Peyer's patch (tissue), 4 donors: ENCODE data around the gene OSBPL10. TPM values are rescaled to one million over a fixed set of nuclear protein-coding genes. Genes with fewer than 3 reads are reported as not detected.
A peak's percentile ranks its signal among the peaks of the same experiment; 100 is the strongest.

Experiments
- DNase-seq, 3 donors: peaks; one replicate each; pipeline ENCODE4 v3.0.0-alpha.2; 2017 to 2019
- H3K27ac ChIP-seq, 4 donors: fragments of 200-600 bp; sonication (generic); one replicate each; pipeline ENCODE4 v1.5.1; 2016 to 2019
- H3K27me3 ChIP-seq, 2 donors: fragments of 200-600 bp; sonication (generic); one replicate each; pipeline ENCODE4 v1.5.1; 2019
- H3K36me3 ChIP-seq, 3 donors: fragments of 200-600 bp; sonication (generic); one replicate each; pipeline ENCODE4 v1.5.1; 2016 to 2019
- H3K4me1 ChIP-seq, 4 donors: fragments of 200-600 bp; sonication (generic); one replicate each; pipeline ENCODE4 v1.5.1; 2016 to 2019
- H3K4me3 ChIP-seq, 4 donors: fragments of 200-600 bp; sonication (generic); 1 replicate in 3 of 4; 2 replicates in 1 of 4; pipeline ENCODE4 v1.5.1; 2016 to 2019; ENCODE audit warnings: mild to moderate bottlenecking in 1 of 4
- H3K9me3 ChIP-seq, 4 donors: fragments of 200-600 bp; sonication (generic); one replicate each; pipeline ENCODE4 v1.5.1; 2016 to 2019; ENCODE audit warnings: mild to moderate bottlenecking in 1 of 4
- POLR2A ChIP-seq, 2 donors: fragments of 450-650 bp; IDR thresholded peaks; one replicate each; pipeline ENCODE4 v1.5.1; 2017; ENCODE audit warnings: antibody characterized with exemption in 2 of 2, mild to moderate bottlenecking in 2 of 2, moderate library complexity in 2 of 2
- total RNA-seq, 4 donors: library from RNA; depleted of rRNA; stranded (reverse); fragments of >200 nt; gene quantifications; one replicate each; pipeline ENCODE4 v1.1.0, GENCODE V29; 2016
- TF ChIP-seq, protein P1 (sequence below), 6 experiments: fragments of 450-650 bp in 4 of 6; fragments of 200-600 bp in 2 of 6; sonication (generic) in 1 of 6; IDR thresholded peaks; one replicate each; pipeline ENCODE4 v1.5.1; 2017 to 2019; ENCODE audit warnings: antibody characterized with exemption in 6 of 6, mild to moderate bottlenecking in 3 of 6, moderate library complexity in 1 of 6

The OSBPL10 gene
- total RNA-seq, 4 donors from 2014 or later: 18.5 to 128 (median 60.5) TPM

DNA sequence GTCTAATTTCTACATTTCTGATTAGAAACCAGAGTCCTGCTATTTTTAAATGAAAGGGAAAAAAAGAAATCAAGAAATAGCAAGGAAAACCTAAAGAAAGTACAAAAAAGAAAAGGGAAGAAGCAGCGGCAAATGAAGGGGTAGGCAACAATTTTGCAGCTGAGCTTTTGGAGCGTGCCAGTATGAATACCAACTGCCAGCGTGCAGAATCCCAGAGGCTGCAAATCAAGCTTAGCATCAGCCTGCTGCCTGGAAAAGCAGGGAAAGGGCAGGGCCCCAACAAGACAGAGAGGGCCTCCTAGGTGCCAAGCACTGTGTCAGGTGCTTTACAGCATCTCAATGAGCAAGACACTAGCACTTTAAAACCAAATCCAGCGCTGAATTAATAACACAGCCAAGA is 271.5 kb downstream of the OSBPL10 start:
- Histone ChIP-seq H3K36me3 (no peaks in the 10 kb centered on the region), H3K27ac (no peak overlapping the region), H3K4me3 (no peak overlapping the region), H3K27me3 (no peaks in the 10 kb centered on the region), H3K4me1 (peaks cover 0 to 4% (median 0%) of the 10 kb centered on the region in 4 donors), H3K9me3 (peaks cover 0 to 8% (median 0%) of the 10 kb centered on the region in 4 donors)
- DNase-seq: no peak
- no peak for TF ChIP-seq POLR2A (IDR thresholded peaks at IDR 0.05)
- TF ChIP-seq, protein P1, sequence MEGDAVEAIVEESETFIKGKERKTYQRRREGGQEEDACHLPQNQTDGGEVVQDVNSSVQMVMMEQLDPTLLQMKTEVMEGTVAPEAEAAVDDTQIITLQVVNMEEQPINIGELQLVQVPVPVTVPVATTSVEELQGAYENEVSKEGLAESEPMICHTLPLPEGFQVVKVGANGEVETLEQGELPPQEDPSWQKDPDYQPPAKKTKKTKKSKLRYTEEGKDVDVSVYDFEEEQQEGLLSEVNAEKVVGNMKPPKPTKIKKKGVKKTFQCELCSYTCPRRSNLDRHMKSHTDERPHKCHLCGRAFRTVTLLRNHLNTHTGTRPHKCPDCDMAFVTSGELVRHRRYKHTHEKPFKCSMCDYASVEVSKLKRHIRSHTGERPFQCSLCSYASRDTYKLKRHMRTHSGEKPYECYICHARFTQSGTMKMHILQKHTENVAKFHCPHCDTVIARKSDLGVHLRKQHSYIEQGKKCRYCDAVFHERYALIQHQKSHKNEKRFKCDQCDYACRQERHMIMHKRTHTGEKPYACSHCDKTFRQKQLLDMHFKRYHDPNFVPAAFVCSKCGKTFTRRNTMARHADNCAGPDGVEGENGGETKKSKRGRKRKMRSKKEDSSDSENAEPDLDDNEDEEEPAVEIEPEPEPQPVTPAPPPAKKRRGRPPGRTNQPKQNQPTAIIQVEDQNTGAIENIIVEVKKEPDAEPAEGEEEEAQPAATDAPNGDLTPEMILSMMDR (IDR thresholded peaks at IDR 0.05): no peak

DNA sequence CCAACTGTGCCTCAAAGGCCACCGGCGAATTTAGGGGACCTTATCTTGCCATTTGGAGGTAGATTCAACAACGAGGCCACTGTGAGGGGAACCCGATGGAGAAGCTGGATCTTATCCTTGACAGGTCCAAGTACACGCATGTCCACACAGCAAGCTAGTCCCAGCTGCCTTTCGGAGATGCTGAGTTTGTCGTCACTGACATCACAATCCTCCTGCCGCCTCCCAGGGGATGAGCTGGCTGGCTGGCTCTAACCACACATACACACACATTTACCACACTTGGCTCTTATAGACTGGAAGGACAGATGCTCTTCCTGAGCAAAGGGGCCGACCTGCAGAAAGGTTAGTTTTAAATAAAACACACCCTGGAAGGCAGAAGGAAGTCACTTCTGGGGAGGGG is 272.1 kb downstream of the OSBPL10 start:
- Histone ChIP-seq H3K27ac (no peak overlapping the region), H3K4me3 (no peak overlapping the region), H3K9me3 (peaks cover 0 to 8% (median 0%) of the 10 kb centered on the region in 4 donors), H3K27me3 (no peaks in the 10 kb centered on the region), H3K36me3 (no peaks in the 10 kb centered on the region), H3K4me1 (peaks cover 0 to 4% (median 0%) of the 10 kb centered on the region in 4 donors)
- TF ChIP-seq, protein P1 (IDR thresholded peaks at IDR 0.05): no peak
- TF ChIP-seq POLR2A (IDR thresholded peaks at IDR 0.05): no peak
- DNase-seq: no peak

DNA sequence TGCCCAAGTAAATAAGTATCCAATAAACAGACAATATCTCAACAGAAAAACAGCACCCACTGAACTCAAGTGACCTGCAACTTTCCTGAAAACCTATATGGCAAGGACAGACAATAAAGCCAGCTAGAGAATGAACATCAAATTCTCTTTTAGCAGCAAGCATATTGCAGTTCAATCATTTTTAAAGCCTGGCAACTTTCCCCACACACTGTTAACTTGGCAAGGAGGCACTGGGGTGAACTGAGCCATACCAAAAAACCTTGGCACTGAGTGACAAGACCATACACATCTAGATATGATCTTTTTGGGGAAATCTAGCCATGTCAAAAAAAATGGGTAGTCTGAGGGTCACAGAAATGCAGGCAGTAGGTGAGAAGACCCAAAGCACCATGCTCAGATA is 273.8 kb downstream of the OSBPL10 start:
- DNase-seq: no peak
- Histone ChIP-seq H3K27ac (no peak overlapping the region), H3K36me3 (no peaks in the 10 kb centered on the region), H3K9me3 (no peaks in the 10 kb centered on the region), H3K4me3 (no peak overlapping the region), H3K27me3 (no peaks in the 10 kb centered on the region), H3K4me1 (peaks cover 0 to 4% (median 0%) of the 10 kb centered on the region in 4 donors)
- TF ChIP-seq POLR2A (IDR thresholded peaks at IDR 0.05): no peak

DNA sequence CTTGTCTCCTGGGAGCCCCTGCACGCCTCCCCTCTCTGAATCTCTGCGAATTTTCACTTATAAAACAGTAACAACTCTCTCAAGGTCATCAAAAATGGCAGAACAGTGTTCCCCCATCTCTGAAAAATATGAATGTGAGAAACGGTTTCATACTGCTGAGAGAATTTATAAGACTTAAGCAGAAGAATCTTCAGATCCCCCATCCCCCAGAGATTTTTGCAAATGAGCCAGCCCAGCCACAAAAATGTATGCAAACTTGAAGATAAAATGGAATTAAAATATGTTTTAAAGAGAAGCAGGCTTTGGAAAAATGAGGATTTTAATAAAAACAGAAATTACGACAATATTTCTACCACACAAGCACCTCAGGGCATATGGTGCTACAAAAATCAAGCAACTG is 275.3 kb downstream of the OSBPL10 start:
- no peak overlapping the region for H3K4me3 ChIP-seq
- H3K27ac ChIP-seq: no peak overlapping the region
- H3K27me3 ChIP-seq: no peaks in the 10 kb centered on the region
- H3K36me3 ChIP-seq: no peaks in the 10 kb centered on the region
- no peak for DNase-seq
- H3K9me3 ChIP-seq: no peaks in the 10 kb centered on the region
- TF ChIP-seq, protein P1 (IDR thresholded peaks at IDR 0.05): no peak
- TF ChIP-seq POLR2A (IDR thresholded peaks at IDR 0.05): no peak
- peaks cover 0 to 4% (median 0%) of the 10 kb centered on the region in 4 donors for H3K4me1 ChIP-seq

DNA sequence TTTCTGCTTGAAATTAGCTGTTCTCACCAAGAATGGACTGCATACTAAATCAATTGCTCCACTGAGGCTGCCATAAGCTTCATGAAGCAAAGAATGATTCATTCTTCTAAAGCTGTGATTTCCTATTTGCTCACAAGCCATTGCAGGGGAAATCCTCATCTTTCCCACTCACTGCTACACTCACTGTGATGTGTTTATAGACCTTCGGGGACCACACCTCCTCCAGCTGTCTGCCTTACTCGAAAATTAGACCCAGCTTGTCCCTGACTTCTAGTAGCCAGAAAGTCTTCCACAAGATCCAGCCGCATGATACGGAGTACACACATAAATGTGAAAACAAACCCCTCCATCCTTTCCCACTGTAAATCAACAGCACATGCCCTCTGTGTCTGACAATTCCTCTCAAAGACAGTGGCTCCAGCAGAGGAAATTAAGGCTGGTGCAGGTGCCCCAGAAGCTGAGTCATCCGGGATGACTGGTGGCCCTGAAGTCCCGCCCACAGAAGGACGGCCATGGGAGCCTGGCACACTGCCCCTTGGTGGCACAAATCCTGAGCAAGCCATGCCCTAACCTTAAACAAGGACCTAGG is 276.4 kb downstream of the OSBPL10 start:
- H3K4me3 ChIP-seq: no peak overlapping the region

DNA sequence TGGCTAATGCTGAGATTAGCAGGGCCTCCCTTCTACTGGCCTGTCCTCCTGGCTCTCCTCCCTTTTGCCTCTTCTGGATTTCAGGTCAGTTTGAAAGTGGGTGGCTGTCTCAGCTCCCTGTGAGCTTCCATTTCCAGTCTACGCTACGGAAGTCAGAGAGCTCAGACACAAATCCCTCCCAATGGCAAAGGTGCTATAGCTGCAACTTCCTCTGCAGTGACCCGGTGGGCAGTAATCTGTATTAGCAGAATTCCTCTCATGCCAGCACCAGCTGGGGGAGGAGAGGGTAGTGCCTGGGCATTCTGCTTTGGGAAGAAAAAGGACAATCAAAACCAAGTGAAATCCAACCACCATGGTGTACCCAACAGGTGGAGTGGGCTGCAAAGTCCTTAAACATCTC is 276.9 kb downstream of the OSBPL10 start:
- Histone ChIP-seq H3K4me3 (no peak overlapping the region), H3K9me3 (no peaks in the 10 kb centered on the region), H3K27me3 (no peaks in the 10 kb centered on the region), H3K27ac (no peak overlapping the region), H3K4me1 (peaks cover 0 to 4% (median 0%) of the 10 kb centered on the region in 4 donors), H3K36me3 (no peaks in the 10 kb centered on the region)
- TF ChIP-seq, protein P1 (IDR thresholded peaks at IDR 0.05): no peak
- no peak for TF ChIP-seq POLR2A (IDR thresholded peaks at IDR 0.05)
- DNase-seq: no peak

More for the DNA sequence above, 276.4 kb downstream of the OSBPL10 start:
- TF ChIP-seq, protein P1 (IDR thresholded peaks at IDR 0.05): peak in 1 of 6 experiments; percentile 24
- TF ChIP-seq POLR2A (IDR thresholded peaks at IDR 0.05): no peak
- H3K27me3 ChIP-seq: no peaks in the 10 kb centered on the region
- H3K9me3 ChIP-seq: no peaks in the 10 kb centered on the region
- H3K4me1 ChIP-seq: peaks cover 0 to 4% (median 0%) of the 10 kb centered on the region in 4 donors
- no peaks in the 10 kb centered on the region for H3K36me3 ChIP-seq
- DNase-seq: peak in 2 of 3 donors; percentile 64 to 67
- H3K27ac ChIP-seq: no peak overlapping the region
